NCI-H1694 (cell line): ENCODE data around the gene LRRC10B.

Experiments
- DNase-seq: peaks from one replicate; lab custom pipeline; 2025; lab: John Stamatoyannopoulos, UW

The LRRC10B gene

DNA sequence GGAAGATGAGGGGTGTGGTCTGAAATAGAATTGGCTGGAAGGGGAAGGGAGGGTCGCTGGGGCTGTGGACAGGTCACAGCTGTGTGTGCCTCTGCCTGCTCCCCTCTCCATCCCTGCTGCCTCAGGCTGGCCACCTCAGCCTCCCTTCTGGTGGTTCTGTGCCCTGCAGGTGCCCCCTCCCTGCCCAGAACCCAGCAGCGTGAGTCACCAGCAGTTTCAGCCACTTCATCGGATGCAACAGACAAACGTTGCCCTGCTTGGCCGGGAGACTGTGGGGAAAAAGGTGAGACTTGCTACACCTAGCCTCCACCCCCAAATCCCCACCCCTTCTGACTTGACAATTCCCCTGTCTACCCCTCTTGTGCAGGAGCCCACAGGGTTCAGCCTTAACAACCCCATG, 21.8 kb upstream of the LRRC10B start:
- no peak for DNase-seq

- no peak for DNase-seq
Observed at GRCh38 chr11:61487342-61488025, 21.1 kb upstream of the LRRC10B start.

- DNase-seq, result no peak
Observed at GRCh38 chr11:61488651-61489291, 19.8 kb upstream of the LRRC10B start.

- no peak for DNase-seq
Observed at GRCh38 chr11:61489833-61490721, 18.5 kb upstream of the LRRC10B start.

- no peak for DNase-seq
Observed at GRCh38 chr11:61491736-61492395, 16.7 kb upstream of the LRRC10B start.

GRCh38 chr11:61494381-61494961, 14.1 kb upstream of the LRRC10B start:
- DNase-seq, result no peak

DNA sequence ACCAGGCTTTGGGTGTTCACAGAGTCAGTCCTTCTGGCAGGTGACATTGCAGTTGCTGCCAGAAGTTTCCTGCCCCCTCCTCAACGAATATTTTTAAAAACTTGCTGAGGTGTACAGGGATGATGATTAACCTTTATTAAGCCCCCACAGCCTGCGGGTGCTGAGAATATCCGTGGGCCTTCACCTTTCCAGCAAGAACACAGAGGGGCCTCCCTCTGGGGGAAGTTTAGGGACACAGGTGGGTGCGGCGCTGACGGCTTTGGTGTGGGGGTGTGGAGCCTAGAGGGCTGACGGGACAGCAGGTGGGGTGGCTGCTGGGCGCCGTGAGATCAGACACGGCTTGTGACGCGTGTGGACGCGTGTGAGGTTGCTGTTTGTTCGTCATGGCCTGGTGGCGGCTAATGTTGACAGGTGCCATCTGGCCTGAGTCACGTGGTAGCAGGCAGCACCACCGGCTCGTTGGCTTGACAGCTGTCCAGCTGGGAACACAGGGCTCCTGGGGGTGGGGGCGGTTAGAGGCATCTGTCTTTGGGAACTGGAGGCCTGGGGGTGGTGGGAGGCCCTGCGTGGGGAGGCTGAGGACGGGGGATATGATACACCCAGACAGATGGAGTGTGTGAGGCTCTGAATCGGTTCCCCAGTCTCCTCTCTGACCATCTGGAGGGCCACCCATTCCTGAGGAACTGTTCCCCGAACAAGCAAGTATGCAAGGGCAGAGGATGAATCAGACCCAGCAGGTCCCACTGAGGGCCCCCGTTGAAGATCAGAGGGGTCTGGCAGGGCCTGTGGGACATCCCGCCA, 12.5 kb upstream of the LRRC10B start:
- DNase-seq, result peak; percentile 82

DNA sequence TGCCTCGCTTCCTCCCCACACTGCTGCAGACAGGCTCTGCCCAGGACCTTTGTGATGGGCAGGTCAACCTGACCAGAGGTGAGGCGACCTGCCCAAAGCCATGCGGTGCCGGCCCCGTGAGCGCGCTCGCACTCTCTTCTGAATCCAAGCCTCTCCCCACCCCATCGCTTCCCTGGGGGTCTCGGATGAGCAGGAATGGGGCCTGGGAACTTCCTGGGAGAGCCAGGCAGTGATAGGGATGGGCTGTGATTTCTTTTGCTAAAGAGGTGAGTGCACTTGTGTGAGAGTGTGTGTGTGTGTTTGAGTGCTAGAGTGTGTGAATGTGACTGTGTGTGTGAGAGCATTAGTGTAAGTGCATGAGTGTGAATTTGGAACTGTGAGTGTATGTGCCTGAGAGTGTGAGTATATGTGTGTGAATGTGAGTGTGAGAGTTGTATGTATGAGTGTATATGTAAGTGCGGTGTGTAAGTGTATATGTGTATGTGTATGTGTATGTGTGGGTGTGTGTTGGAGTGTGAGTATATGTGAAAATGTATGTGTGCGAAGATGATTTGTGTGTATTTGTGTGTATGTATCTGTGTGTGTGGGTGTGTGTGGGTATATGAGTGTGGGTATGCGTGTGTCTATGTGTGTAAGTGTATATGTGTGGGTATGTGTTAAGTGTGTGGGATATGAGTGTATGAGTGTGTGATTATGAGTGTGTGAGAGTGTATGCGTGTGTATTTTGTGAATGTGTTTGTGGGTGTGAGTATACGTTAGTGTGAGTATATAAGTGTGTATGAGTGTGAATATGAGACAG, 11.7 kb upstream of the LRRC10B start:
- DNase-seq, result no peak

DNA sequence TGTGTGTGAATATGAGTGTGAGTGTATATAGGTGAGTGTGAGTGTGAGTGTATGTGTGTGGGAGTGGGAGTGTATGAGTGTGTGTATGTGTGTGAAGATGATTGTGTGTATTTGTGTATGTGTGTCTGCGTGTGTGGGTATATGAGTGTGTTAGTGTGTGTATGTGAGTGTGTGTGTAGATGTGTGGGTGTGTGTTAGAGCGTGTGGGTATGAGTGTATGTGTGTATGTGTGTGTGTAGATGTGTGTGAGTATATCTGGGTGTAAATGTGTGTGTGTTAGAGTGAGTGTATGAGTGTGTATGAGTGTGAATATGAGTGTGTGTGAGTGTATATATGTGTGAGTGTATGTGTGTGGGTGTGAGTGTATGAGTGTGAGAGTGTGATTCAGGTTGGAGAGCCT, 11.1 kb upstream of the LRRC10B start:
- no peak for DNase-seq

DNA sequence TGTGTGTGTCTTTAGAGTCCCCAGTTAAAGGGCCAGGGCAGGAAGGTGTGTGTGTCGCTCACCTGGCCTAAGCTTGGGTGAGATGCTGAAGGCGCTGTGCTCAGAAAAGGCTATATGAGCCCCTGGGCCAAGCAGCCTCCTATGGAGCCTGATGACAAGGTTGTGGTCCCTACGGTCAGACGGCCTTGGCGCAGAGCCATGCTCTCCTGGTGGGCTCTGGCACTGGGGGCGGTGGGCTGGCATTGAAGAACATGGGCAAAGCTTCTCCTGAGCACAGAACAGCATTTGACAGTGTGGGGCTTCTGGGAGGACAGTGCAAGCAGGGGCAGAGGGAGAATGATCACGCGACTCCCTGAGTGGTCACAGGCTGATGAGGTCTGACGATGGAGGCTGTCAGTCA, 10.7 kb upstream of the LRRC10B start:
- no peak for DNase-seq

DNA sequence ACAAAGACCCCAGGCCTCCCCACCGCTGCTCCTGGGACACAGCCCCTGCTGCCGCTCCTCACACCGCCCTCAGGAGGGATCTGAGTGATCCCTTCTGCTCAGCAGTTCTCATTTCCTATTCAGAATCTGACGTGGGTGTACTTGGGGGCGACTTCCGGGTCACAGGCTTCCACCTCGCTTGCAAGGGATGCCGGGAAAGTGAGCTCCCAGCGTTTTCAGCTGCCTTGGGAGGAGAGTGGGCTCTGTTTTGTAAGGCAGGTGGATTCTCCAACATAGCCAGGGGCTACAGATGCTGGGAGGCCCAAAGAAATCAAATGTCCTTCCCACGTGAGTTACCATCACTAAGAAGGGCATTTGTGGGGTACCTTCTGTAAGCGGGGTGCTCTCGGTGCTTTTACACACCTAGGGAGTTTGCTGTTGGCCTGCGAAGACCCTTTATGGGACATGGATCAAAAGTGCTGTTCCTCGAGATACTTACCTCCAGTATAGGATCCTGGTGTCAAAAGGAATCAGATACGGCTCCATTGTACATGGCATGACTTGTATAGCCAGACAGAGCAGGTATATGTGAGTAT, 9.7 kb upstream of the LRRC10B start:
- DNase-seq, result no peak

DNA sequence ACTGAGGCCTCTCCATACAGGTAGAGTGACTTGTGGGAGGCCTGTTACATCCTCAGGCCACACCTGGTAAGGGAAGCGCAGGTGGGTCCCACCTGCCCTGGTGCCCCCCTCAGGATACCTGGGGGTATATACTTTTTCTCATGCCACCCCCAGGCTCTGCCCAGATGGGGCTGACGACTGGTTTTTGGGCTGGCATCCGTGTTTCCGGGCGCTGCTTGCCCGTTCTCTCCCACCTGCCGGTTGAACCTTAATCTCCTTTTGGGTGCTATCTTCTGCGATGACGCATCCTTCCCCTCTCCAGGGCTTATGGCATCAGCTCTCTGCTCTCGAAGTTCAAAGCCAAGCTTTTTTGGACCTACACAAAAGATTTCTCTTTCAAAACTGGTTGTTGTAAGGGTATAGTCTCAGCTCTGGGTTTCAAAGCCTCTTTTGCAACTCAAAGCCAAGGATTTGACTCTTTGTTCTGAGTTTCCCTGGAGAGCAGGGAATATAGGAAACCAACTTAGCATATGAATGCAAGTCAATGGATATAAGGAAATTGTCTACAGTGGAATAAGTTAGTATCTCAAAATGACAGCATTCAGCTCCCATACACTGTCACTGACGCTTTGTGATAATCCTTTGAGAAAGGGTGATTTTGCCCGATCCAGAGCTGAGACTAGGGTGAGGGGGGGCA, 8.6 kb upstream of the LRRC10B start:
- DNase-seq, result no peak

DNA sequence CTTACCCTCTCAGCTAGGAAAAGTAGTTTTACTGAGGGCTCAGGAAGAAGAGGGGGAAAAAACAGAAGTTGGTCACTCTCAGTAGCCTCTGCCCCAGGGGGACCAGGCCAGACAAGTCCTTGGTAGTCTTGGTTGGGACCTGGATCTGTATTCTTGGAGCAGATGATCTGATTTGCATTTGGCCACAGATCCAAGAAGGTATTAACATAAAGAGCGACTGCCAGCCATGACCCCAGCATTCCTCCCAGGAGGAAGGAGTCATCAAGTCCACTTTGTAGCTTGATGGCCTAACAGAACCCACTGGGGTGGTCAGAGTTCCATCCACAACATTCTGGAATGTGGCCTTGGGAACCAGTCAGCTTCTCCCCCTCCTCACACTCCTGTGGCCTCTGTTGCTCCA, 6.0 kb upstream of the LRRC10B start:
- no peak for DNase-seq

DNA sequence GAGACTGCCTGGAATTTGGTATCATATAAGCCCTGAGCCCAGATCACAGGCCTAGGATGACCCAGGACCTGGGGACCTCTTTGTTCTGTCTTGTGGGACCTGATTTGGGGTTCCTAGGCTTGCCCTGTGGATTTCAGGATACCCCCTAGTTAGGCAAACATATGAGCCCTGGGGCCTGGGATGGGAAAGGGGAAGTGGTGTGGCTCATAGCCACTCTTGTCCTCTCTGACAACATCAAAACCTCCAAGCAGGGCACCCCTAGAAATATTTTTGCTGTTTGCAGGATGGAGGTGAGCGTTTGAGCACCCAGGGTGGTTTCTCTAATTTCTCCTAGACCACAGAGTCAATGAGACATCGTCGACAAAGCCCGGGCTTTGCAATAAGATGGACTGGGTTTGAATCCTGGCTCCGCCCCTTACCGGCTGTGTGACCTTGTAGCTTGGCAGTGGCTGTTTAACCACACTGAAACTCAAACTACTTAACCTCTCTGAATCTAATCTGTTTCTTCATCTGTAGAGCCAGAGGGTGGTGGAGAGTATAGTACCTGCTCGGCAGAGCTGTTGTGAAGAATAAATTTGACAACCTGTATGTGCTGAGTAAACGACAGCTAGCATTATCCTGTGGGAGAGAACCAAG, 5.3 kb upstream of the LRRC10B start:
- no peak for DNase-seq

DNA sequence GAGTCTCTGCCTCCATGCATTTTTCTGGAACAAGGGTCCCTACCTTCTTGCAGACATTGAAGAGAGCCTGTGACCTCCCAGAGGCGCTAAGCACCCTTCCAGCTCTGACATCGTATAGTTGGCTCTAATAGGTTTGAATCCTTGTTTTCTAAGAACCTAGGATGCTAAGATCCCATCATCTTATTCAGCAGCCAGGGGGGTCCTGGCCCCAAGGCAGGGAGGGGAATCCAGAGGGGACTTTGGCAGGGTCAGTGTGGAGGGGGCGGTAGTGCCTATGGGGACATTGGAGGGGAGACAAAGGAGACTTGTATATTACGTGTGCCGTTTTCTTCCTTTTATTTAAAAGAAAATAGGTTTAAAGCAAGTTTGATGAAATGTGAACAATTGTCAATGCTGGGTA, 3.4 kb upstream of the LRRC10B start:
- DNase-seq, result no peak

- DNase-seq, result no peak
Observed at GRCh38 chr11:61505640-61506155, 2.9 kb upstream of the LRRC10B start.

- DNase-seq, result no peak
Observed at GRCh38 chr11:61507012-61507768, 1.4 kb upstream of the LRRC10B start.
